Keratinocyte (primary cell): ENCODE results near the gene MAP1LC3B. TPM values are rescaled to one million over a fixed set of nuclear protein-coding genes. Genes with fewer than 3 reads are reported as not detected.

ENCODE experiments used
- DNase-seq: peaks from one replicate; pipeline ENCODE4 v3.0.0-alpha.2; 2011; ENCODE audit warnings: low read depth, missing footprints, low spot score
- FAIRE-seq: peaks from 2 replicates; lab custom pipeline; 2011; peaks lifted over from hg19 to GRCh38; lab: Jason Lieb, UNC
- H2AFZ ChIP-seq: 2 replicates; pipeline ENCODE4 v1.6.0; 2012; ENCODE audit warnings: low read length, control low read depth, inconsistent platforms; ENCODE audit not compliant: control insufficient read depth
- H3K27ac ChIP-seq: 2 replicates; pipeline ENCODE4 v1.5.1; 2011; ENCODE audit warnings: low read length; ENCODE audit not compliant: control insufficient read depth, insufficient read depth
- H3K27me3 ChIP-seq: 3 replicates; pipeline ENCODE4 v1.6.0; 2011; ENCODE audit warnings: low read length; ENCODE audit not compliant: control insufficient read depth, insufficient read depth; ENCODE audit errors: extremely low read depth
- H3K36me3 ChIP-seq, 2 experiments: 2 replicates in 1 of 2; 3 replicates in 1 of 2; pipeline ENCODE4 v1.5.1; 2011; ENCODE audit warnings: low read length in 2 of 2, mild to moderate bottlenecking in 1 of 2; ENCODE audit not compliant: control insufficient read depth in 2 of 2, insufficient read depth in 2 of 2; ENCODE audit errors: extremely low read depth in 1 of 2
- H3K4me1 ChIP-seq: 3 replicates; pipeline ENCODE4 v1.5.1; 2011; ENCODE audit warnings: low read length; ENCODE audit not compliant: control insufficient read depth, insufficient read depth; ENCODE audit errors: extremely low read depth
- H3K4me2 ChIP-seq: 3 replicates; pipeline ENCODE4 v1.6.0; 2011; ENCODE audit warnings: low read depth, low read length; ENCODE audit not compliant: control insufficient read depth, insufficient read depth; ENCODE audit errors: extremely low read depth
- H3K4me3 ChIP-seq, 3 experiments: fragments of 200-600 bp in 1 of 3; sonication (generic) in 1 of 3; 2 replicates in 2 of 3; 3 replicates in 1 of 3; pipeline ENCODE4 v1.5.1; 2011 to 2016; ENCODE audit warnings: low read length in 3 of 3, mild to moderate bottlenecking in 3 of 3, control low read depth in 2 of 3, inconsistent platforms in 1 of 3, low read depth in 1 of 3, mixed read lengths in 1 of 3, mixed run types in 1 of 3, moderate library complexity in 1 of 3; ENCODE audit not compliant: control insufficient read depth in 2 of 3, insufficient read depth in 2 of 3; ENCODE audit errors: extremely low read depth in 1 of 3
- H3K79me2 ChIP-seq: 2 replicates; pipeline ENCODE4 v1.6.0; 2012; ENCODE audit warnings: low read length; ENCODE audit not compliant: control insufficient read depth, insufficient read depth
- H3K9ac ChIP-seq: 3 replicates; pipeline ENCODE4 v1.6.0; 2011; ENCODE audit warnings: low read length; ENCODE audit not compliant: control insufficient read depth, insufficient read depth; ENCODE audit errors: extremely low read depth
- H3K9me1 ChIP-seq: 3 replicates; pipeline ENCODE4 v1.6.0; 2011; ENCODE audit warnings: low read length; ENCODE audit not compliant: control insufficient read depth, insufficient read depth; ENCODE audit errors: extremely low read depth
- H3K9me3 ChIP-seq: 2 replicates; pipeline ENCODE4 v1.5.1; 2012; ENCODE audit warnings: low read depth, low read length; ENCODE audit not compliant: control insufficient read depth
- H4K20me1 ChIP-seq: 3 replicates; pipeline ENCODE4 v1.6.0; 2011; ENCODE audit warnings: low read length; ENCODE audit not compliant: control insufficient read depth, insufficient read depth; ENCODE audit errors: extremely low read depth
- CTCF ChIP-seq, 3 experiments: IDR thresholded peaks in 1 of 3; conservative IDR thresholded peaks in 1 of 3; optimal IDR thresholded peaks in 1 of 3; 2 replicates in 2 of 3; 3 replicates in 1 of 3; pipeline versions ENCODE3 to v1.5.1; 2011; ENCODE audit warnings: low read length in 3 of 3, mild to moderate bottlenecking in 3 of 3, moderate library complexity in 2 of 3, control low read depth in 1 of 3, inconsistent platforms in 1 of 3; ENCODE audit not compliant: insufficient read depth in 2 of 3; ENCODE audit errors: extremely low read depth in 1 of 3
- EZH2 ChIP-seq: IDR thresholded peaks from one replicate; pipeline ENCODE4 v1.6.1; 2012; ENCODE audit warnings: inconsistent platforms, mild to moderate bottlenecking, low read length, moderate library complexity
- dilution Hi-C: fragments of 300-500 bp; cut with MboI; formaldehyde crosslinking; loops from one replicate; pipeline ENCODE4 v1.7.0; 2020; ENCODE audit warnings: low sequenced_read_pairs; ENCODE audit not compliant: extremely low pct_ligation_motif_present
- polyA plus RNA-seq, 5 experiments: library from polyadenylated mRNA; depleted of rRNA in 3 of 5; stranded (reverse) in 3 of 5; stranded (forward) in 1 of 5; unstranded in 1 of 5; fragments of >200 nt; gene quantifications; 1 replicate in 1 of 5; 2 replicates in 3 of 5; 3 replicates in 1 of 5; pipeline versions ENCODE4 v1.2.1 to v1.2.3, GENCODE V29; 2011 to 2012; ENCODE audit warnings: missing spikeins in 2 of 5, low read depth in 1 of 5, low replicate concordance in 1 of 5

Gene MAP1LC3B
- polyA plus RNA-seq, 1 donor (not counting 4 experiments of a cell fraction or from before 2014, with no cell fraction given), result 50.3 TPM

GRCh38 chr16:87395181-87395842, 3.2 kb downstream of the MAP1LC3B start:
- Histone ChIP-seq H3K4me2 (peak overlapping the region; percentile 0), H3K9me3 (no peaks in the 10 kb centered on the region), H3K4me1 (peaks cover 14% of the 10 kb centered on the region), H3K9me1 (peaks cover 3% of the 10 kb centered on the region), H3K27ac (no peak overlapping the region), H3K27me3 (no peaks in the 10 kb centered on the region), H3K79me2 (peaks cover 70% of the 10 kb centered on the region), H3K36me3 (peaks cover 3 to 19% of the 10 kb centered on the region in 2 experiments), H3K9ac (no peak overlapping the region), H4K20me1 (peaks cover 16% of the 10 kb centered on the region), H2AFZ (no peak overlapping the region), H3K4me3 (no peak overlapping the region)
- dilution Hi-C loops, result no loop called here
- TF ChIP-seq CTCF (optimal IDR thresholded peaks at IDR 0.05 in 1 of 3, IDR thresholded peaks at IDR 0.05 in 1 of 3, conservative IDR thresholded peaks at IDR 0.05 in 1 of 3; ENCODE audit: extremely low read depth in 1 of 3, insufficient read depth in 2 of 3, low read length in 3 of 3) (no peak), EZH2 (no peak)
- FAIRE-seq (no peak), DNase-seq (no peak)

GRCh38 chr16:87404764-87405625, 12.9 kb downstream of the MAP1LC3B start:
- H3K27me3 ChIP-seq, result no peaks in the 10 kb centered on the region
- H4K20me1 ChIP-seq, result no peaks in the 10 kb centered on the region
- no peaks in the 10 kb centered on the region for H3K9me3 ChIP-seq
- FAIRE-seq (no peak), DNase-seq (no peak)
- H3K36me3 ChIP-seq, result peaks cover 18 to 32% of the 10 kb centered on the region in 2 experiments
- no peak overlapping the region for H2AFZ ChIP-seq
- no peak overlapping the region for H3K27ac ChIP-seq
- dilution Hi-C loops, result no loop called here
- no peaks in the 10 kb centered on the region for H3K4me1 ChIP-seq
- H3K79me2 ChIP-seq, result no peaks in the 10 kb centered on the region
- no peak overlapping the region for H3K4me2 ChIP-seq
- H3K9ac ChIP-seq, result no peak overlapping the region
- no peak overlapping the region for H3K4me3 ChIP-seq
- TF ChIP-seq EZH2 (no peak), CTCF (optimal IDR thresholded peaks at IDR 0.05 in 1 of 3, IDR thresholded peaks at IDR 0.05 in 1 of 3, conservative IDR thresholded peaks at IDR 0.05 in 1 of 3; ENCODE audit: extremely low read depth in 1 of 3, insufficient read depth in 2 of 3, low read length in 3 of 3) (no peak)
- no peaks in the 10 kb centered on the region for H3K9me1 ChIP-seq
